HG02943 (cell line): ENCODE results near the gene AMPD1.
A peak's percentile ranks its signal among the peaks of the same experiment; 100 is the strongest.

Source experiments
- ATAC-seq: cut with Tn5 transposase; IDR thresholded peaks from one replicate; pipeline ENCODE4 v1.9.1; 2021; ENCODE audit warnings: mild to moderate bottlenecking, low read depth, moderate library complexity; ENCODE audit not compliant: unreplicated experiment

AMPD1 gene

DNA sequence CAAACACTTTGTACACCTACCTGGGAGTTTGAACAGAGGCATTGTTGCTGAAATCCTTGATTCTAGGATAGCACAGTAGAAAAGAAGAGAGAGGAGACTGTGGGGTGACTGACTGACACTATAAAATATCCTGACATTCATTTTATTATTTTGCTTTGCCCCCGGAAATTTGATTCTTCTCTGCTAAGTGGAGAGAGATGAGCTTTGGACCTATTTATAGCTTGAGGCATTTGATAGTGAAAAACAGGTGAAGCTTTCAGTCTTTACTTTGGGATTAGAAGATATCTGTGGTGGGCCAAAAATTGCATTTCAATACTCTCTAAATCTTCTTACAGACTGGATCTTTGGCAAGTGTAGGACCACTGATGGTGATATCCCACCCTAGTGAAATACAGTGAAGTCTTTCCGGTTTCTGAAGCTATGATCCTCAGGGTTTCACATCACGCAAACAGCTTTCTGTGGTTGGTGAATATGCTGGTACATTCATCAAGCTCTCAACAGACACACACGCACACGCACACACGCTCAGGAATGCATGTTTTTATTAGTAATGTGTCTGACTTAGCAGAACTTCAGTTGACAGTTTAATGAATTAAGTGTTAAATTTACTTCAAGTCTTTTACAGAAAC is at the start of gene AMPD1:
TSS of gene AMPD1 (minus strand) at position 117 of the 629 bp plus-strand sequence. CDS start at position 42, 75 bp downstream.
- no peak for ATAC-seq

DNA sequence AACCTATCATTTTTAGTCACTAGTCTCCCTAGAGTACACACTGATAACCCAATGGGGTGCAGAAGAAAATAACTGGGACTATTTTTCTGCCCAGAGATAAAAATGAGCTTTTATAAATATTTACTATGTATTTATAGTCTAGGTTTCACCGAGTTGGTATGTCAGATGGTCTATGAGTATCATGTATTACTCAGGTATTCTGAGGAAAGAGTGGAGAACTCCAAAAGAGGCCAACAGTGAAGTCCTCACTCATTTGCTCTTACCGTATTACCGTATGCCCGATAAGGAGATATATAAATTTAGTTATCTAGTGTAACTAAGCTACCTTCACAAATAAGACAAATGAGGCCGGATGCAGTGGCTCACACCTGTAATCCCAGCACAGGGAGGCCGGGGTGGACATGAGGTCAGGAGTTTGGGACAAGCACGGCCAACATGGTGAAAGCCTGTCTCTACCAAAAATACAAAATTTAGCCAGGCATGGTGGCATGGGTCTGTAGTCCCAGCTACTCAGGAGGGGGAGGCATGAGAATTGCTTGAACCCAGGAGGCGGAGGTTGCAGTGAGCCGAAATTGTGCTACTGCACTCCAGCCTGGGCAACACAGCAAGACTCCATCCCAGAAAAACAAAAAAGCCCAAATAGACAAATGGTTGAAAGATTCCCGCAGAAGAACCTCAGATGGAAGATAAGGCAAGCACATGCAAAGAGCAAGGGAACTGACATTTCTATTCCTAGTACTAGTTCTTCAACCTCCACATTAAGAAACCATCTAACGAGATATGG is 46.8 kb upstream of the AMPD1 start:
- no peak for ATAC-seq

DNA sequence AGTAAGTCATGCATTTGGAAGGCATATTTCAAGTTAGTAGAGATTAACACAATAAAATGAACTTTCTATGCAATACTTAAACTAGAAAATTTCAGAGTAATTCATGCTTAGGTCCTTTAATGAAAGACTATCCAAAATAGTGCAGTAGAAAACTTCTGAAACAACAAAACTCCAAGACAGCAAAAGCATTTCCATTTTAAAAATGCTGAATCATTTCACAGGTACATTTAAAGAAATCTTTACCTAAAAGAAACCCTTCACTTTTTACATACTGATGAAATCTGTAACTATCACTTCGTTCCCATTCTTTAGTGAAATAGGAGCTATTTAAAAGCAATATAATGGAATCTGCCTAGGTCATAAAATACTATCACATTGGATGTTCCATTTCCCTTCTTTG is 45.0 kb upstream of the AMPD1 start:
- no peak for ATAC-seq

DNA sequence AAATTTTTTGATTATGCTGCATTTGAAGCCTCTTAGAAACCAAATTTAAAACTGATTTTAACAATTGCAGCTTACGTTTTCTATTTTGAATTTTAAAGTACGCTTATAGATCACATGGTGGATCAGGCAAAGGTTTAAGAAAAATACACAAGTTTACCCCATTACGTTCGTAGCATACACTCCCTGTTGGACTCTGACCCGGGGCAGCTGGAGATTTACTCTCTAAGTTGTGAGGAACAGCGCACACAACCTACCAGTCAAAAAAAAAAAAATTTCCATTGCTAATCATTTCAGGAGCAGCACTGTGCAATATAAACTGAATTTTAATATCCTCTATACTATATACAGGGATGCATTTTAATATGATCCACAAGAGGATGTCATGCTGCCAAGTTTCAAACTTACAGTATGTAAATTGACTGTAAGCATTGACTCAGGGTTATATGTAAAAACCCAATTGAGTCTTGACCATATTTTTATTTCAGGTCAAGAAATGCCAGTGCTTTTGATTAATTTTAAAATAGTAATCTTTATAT is 42.0 kb upstream of the AMPD1 start:
- ATAC-seq: no peak

DNA sequence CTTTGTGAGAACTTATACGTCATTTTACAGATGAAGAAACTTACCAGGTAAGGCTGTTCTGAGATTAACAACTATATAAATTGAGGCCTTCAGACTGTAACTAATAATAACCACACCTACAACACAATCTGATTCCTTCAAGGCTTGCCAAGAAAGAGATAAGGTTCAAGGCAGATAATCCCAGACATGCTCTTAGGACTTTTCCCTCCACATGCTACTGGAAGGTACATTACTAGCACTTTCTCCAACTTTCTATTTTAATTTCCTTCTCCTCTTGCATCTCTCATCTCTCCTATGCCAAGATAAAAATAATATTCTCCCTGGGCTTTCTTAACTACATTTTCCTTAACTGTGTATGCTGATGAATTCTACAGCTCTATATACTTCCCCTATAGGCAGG is 40.1 kb upstream of the AMPD1 start:
- no peak for ATAC-seq

DNA sequence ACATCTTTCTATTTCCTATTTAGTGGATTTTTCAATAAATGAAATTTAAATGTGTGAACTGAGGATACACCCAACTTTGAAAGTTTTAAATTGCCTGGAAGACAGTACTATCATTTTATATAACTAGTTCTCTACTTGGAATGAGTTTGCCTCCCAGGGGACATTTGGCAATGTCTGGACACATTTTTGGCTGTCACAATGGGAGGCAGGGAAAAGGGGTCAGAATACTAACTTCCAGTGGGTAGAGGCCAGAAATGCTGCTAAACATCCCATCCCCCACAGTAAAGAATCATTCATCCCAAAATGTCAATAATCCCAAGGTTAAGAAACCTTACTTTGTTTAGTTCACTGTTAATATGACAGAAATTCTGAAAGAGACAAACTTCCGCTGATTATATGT is 34.4 kb upstream of the AMPD1 start:
- ATAC-seq: no peak

DNA sequence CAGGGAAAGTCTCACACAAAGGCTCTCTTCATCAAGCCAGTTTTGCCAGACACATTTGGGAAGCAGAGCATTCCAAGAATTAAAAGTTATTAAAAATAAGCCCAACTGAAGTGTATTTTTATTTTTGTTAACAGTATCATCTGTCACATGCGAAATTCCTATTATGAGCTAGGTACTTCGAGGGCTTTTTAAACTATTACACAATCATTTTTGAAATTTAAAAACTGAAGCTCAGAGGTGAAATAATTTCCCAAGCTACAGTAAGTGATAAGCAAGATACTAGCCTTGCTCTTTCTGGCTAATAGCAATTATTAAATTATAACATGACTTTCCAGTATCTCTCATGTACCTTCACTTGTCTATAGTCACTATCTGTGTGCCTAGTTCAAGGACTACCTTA is 33.2 kb upstream of the AMPD1 start:
- no peak for ATAC-seq

DNA sequence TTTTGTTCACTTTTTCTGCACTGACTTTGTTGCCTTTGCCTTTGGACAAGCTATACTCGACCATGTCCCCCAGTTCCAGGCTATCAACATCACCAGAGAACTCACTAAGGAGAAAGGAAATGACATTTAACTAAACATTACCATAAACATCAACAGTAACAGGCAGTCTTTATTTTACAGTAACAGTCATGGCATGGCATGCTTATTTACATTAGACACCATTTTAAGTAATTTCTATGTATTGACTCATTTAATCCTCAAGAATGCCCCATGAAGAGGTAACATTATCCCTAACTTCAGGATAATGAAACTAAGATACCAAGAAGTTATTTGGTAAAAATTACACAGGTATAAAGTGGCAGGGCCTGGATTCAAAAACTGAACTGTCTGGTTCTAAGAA is 29.9 kb upstream of the AMPD1 start:
- no peak for ATAC-seq

DNA sequence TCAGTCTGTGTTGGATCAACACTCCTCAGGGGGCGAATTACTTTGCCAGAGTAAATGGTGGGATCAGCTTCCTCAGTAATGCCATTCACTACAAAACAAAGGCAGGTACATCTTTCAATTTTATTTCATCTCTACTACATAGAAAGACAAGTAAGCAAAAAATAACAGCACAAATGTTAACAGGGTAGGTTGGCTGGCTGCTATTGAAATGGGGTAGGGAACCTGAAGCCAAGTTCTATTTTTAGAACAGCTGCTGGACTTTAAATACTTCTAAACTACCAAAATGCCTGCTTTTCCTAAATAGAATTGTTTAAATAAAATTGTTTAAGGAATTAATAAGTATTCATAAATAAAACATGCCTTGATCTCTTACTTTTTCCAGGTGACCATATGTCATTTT is 28.6 kb upstream of the AMPD1 start:
- ATAC-seq: no peak

DNA sequence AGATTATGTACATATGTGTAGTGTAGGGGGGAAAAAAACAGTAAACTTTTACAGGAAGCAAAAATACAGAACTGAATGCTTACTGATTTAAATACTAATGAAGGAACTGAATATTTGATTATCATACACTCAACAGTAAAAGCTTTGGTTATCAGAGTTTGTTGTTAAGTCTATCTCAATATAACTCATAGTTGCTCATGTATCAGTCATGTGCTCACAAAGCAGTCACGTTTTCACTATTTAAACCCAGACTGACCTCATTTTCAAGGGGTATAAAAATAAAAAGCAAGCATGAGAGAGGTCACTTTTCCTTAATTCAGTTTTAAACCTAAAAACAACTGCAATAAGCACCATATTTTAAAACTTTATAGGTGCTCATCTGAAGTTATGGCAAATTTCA is 28.1 kb upstream of the AMPD1 start:
- ATAC-seq: no peak

DNA sequence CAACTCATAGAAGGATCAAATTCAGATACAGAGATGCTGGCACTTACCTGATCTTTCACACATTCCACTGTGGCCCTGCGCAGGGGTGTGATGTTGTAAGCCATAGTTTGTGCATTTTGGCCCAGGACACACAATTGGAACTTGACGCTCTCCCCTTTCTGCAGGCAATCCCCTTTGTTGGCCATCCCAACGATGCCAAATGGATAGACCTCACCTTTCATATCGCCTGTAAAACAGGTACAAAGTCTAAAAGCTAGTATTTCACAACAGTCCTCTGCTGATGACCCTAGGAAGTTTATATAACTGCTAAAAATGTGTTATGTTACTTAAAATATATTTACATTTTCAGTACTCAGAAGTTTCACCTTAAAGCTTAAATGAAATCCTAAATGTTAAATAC is 25.1 kb upstream of the AMPD1 start:
- no peak for ATAC-seq

DNA sequence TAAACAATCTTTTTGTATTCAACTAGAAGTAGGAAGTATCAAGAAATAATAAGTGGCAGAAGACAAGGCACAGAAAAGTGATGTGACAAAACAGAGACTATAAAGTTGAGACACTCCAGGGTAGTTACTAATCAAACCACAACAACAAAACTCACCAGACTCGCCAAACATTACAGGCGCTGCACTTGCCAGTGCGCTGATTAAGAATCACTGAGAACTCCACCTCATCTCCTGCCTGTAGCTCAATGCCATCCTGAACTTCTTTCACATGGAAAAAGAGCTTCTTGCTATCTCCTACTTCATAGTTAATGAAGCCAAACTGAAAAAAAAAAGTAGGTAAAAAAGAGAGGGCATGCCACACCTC is 24.1 kb upstream of the AMPD1 start:
- no peak for ATAC-seq

DNA sequence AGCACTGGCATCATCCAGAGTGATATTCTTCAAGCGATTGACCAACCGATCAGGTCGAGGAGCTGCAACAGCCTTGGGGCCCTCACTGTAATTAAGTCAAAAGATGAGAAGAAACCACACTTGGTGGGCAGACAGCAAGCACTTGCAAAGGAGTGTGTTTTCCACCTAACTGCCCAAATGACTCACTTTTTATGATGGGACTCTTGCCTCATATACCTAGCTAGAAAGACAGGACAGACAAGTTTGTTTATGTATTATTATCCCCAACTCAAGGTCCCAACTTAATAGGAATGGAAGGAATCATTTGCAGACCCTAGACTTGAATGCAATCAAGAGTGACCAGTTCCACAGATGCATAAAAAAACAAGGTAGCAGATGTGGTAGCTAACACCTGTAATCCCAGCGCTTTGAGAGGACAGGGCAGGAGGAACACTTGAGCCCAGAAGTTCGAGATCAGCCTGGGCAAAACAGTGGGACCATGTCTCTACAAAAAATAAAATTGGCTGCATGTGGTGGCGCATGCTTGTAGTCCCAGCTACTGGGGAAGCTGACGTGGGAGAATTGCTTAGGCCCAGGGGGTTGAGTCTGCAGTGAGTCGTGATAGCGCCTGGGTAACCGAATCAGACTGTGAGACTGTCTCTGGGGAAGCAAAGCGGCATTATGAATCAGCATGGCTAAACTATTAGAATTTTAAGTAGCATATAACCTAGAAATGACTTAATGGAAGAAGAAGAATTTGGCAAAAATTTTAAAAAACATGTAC is 23.5 kb upstream of the AMPD1 start:
- no peak for ATAC-seq

DNA sequence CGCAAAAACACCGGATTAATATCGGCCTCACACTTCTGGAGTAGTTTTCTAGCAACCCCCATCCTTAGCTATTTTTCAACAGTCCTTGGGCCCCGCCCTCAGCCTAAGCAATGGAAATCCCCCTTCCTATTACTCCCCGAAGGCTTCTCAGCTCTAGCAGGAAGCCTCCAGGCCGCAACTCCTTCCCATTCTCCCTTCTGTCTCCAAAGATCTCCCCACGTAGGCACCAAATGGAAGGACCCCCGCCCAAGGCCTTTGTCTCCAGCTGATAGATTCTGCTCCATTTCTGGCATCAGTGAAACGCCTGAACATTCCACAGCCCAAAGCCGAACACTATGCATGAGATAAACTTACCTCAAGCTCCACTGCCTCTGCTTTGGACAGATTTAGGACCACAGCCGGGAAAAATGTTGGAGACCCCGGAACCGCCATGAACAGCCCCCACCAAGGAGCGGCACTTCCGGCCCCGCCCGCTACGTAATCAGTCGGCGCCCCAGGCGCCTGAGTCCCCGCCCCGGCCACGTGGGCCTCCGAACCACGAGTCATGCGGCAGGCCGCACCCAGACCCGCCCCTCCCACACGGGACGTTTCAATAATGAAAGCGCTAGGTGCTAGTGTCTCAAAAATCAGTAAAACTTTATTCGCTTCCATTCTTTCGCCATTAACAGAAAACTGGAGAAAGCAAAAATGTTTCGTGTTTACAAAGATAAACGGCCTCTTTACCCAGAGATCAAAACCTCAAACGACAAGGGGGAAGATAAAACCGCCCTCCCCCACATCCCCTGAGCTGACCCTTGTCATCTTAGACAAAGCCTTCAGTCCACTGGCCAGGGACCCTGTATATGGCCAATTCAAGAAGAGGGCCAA is 21.2 kb upstream of the AMPD1 start, which contains the start of gene NRAS:
TSS of gene NRAS (minus strand) at position 468 of the 867 bp plus-strand sequence. CDS start 611 bp downstream, outside the sequence.
- ATAC-seq: peak; percentile 94

DNA sequence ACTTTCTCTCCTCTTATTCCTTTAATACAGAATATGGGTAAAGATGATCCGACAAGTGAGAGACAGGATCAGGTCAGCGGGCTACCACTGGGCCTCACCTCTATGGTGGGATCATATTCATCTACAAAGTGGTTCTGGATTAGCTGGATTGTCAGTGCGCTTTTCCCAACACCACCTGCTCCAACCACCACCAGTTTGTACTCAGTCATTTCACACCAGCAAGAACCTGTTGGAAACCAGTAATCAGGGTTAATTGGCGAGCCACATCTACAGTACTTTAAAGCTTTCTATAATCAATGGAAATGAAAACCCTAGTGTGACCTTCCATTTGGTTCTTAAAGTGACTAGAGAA is 20.6 kb upstream of the AMPD1 start:
- no peak for ATAC-seq

DNA sequence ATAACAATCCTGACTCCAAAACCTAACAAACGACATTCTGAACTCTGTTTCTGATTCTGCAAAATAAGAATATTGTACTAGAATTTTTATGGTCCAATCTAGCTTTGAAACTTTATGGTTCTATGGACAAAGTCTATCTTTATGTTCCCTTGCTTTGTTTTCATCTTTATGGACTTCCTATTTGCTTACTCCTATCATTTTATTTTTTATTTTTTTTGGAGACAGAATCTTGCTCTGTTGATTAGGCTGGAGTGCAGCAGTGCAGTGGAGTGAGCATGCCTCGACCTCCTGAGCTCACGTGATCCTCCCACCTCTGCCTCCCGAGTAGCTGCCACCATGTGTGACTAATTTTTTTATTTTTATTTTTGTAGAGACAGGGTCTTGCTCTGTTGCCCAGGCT is 17.6 kb upstream of the AMPD1 start:
- no peak for ATAC-seq

DNA sequence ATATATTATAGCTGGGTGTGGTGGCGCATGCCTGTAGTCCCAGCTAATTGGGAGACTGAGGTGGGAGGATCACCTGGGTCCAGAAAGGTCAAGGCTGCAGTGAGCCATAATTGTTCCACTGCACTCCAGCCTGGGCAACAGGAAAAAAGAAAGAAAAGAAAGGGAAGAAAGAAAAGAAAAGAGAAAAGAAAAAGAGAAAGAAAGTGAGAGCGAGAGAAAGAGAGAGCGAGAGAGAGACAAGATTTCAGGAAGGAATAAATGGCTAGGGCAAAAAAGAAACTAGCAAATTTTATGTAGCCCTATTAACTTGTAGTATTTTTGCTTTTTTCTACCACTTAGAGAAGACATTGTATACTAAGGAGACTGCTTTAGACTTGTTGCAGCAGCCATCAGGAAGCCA is 15.0 kb upstream of the AMPD1 start:
- ATAC-seq: no peak

DNA sequence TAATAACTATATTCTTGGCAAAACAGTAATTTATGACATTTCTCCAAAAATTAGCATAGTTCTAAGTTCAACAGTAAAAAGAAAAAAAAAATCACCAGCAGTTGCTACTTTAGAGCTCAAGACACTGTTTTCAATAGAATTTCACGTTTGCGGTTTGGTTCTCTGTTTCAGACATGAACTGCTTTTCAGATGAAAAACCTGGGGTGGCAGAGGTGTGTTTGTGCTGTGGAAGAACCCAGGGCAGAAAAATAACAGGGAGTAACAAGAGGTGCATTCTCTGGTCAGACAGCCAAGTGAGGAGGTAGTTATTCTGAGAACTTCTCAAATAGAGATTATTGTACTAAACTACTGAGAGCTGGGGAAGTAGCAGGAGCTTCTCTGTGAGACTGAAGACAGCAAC is 12.3 kb upstream of the AMPD1 start:
- no peak for ATAC-seq

DNA sequence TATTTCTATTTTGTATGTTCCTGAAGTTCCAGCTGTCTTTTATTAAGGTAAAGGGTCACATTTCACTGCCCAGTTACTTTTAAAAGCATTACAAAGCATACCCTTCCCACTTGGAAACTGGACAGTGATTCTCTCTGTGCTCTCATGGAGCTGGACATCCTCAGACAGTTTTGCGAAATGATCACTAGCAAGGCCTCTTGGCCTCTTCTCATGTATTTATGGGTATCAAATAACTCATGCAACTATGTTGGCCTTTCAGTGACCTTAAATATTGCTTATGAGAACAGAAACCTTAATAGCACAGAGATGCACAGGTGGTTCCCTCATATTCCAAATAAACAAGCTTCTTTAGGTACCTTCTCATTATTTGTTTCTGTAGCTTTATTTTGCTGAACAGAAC is 7.9 kb upstream of the AMPD1 start:
- no peak for ATAC-seq

DNA sequence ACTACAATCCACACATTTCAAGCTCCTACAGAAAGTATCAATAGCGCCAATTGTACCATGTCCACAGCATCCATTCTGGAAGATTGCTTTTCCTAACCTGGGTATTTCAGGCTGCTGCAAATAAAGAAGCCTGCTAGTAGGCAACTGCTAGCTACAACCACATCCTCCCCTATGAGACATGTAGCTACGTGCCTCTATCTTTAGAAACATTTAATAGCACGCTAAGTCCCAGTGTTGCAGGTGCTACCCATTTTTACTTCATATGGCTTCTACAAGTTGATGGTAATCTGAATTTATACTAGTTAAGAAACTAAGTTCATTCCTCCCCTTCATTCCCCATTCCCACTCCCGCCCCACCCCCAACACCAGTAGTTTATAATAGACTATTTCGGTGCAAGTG is 7.4 kb upstream of the AMPD1 start:
- ATAC-seq: no peak
